HEK293T (cell line): ENCODE measurements around the gene PLS1.
A peak's percentile ranks its signal among the peaks of the same experiment; 100 is the strongest.
"Not testable (repeated sequence)": the region's sequence is repeated elsewhere in the genome, so short reads cannot be mapped to it uniquely, and the experiment has no call there.

Experiments used
- CTCF ChIA-PET: fragments of 350-600 bp; formaldehyde crosslinking; extraction: SDS; loops from one replicate; lab custom pipeline; 2021; ENCODE audit warnings: antibody characterized with exemption, inconsistent platforms; lab: Yijun Ruan, JAX
- POLR2A ChIA-PET: fragments of 350-600 bp; formaldehyde crosslinking; extraction: SDS; loops from one replicate; lab custom pipeline; 2020; ENCODE audit warnings: antibody characterized with exemption, inconsistent platforms; lab: Yijun Ruan, JAX
- DNase-seq: peaks from one replicate; pipeline ENCODE4 v3.0.0; 2012; ENCODE audit warnings: mixed read lengths; ENCODE audit errors: extremely low spot score
- ARNT ChIP-seq: fragments of 450-650 bp; IDR thresholded peaks from 2 replicates; pipeline ENCODE4 v1.6.1; 2017; ENCODE audit warnings: mild to moderate bottlenecking
- BHLHE40 ChIP-seq: fragments of 450-650 bp; IDR thresholded peaks from 2 replicates; pipeline ENCODE4 v1.6.1; 2016; ENCODE audit warnings: mild to moderate bottlenecking, moderate library complexity, borderline replicate concordance
- CTBP1 ChIP-seq: fragments of 450-650 bp; IDR thresholded peaks from 2 replicates; pipeline ENCODE4 v1.6.1; 2016; ENCODE audit warnings: borderline replicate concordance
- ELF4 ChIP-seq: fragments of 450-650 bp; IDR thresholded peaks from 2 replicates; pipeline ENCODE4 v1.6.1; 2017; ENCODE audit warnings: antibody characterized with exemption
- FOXA1 ChIP-seq: fragments of 450-650 bp; IDR thresholded peaks from 2 replicates; pipeline ENCODE4 v1.6.1; 2016; ENCODE audit warnings: mild to moderate bottlenecking
- FOXK2 ChIP-seq: fragments of 450-650 bp; IDR thresholded peaks from 2 replicates; pipeline ENCODE4 v1.6.1; 2016; ENCODE audit warnings: mild to moderate bottlenecking
- FOXM1 ChIP-seq: fragments of 450-650 bp; IDR thresholded peaks from 2 replicates; pipeline ENCODE4 v1.6.1; 2017; ENCODE audit warnings: mild to moderate bottlenecking, borderline replicate concordance
- HDGF ChIP-seq: fragments of 450-650 bp; IDR thresholded peaks from 2 replicates; pipeline ENCODE4 v1.6.1; 2017; ENCODE audit warnings: antibody characterized with exemption, borderline replicate concordance
- L3MBTL2 ChIP-seq: fragments of 450-650 bp; conservative IDR thresholded peaks from 2 replicates; pipeline ENCODE4 v1.6.1; 2016; ENCODE audit warnings: mild to moderate bottlenecking
- LEF1 ChIP-seq: fragments of 450-650 bp; IDR thresholded peaks from 2 replicates; pipeline ENCODE4 v1.6.1; 2017; ENCODE audit warnings: mild to moderate bottlenecking, borderline replicate concordance
- NFRKB ChIP-seq: fragments of 450-650 bp; IDR thresholded peaks from 2 replicates; pipeline ENCODE4 v1.6.1; 2016; ENCODE audit warnings: mild to moderate bottlenecking, moderate library complexity
- SP1 ChIP-seq: fragments of 450-650 bp; IDR thresholded peaks from 2 replicates; pipeline ENCODE4 v1.6.1; 2017
- SUZ12 ChIP-seq: fragments of 450-650 bp; IDR thresholded peaks from 2 replicates; pipeline ENCODE4 v1.6.1; 2016; ENCODE audit warnings: mild to moderate bottlenecking
- TARDBP ChIP-seq: fragments of 450-650 bp; IDR thresholded peaks from 2 replicates; pipeline ENCODE4 v1.6.1; 2016
- ZNF384 ChIP-seq: fragments of 450-650 bp; IDR thresholded peaks from 2 replicates; pipeline ENCODE4 v1.6.1; 2016
- TF ChIP-seq, protein P1 (sequence below): fragments of 450-650 bp; IDR thresholded peaks from 2 replicates; pipeline ENCODE4 v1.6.1; 2016

Gene PLS1

DNA sequence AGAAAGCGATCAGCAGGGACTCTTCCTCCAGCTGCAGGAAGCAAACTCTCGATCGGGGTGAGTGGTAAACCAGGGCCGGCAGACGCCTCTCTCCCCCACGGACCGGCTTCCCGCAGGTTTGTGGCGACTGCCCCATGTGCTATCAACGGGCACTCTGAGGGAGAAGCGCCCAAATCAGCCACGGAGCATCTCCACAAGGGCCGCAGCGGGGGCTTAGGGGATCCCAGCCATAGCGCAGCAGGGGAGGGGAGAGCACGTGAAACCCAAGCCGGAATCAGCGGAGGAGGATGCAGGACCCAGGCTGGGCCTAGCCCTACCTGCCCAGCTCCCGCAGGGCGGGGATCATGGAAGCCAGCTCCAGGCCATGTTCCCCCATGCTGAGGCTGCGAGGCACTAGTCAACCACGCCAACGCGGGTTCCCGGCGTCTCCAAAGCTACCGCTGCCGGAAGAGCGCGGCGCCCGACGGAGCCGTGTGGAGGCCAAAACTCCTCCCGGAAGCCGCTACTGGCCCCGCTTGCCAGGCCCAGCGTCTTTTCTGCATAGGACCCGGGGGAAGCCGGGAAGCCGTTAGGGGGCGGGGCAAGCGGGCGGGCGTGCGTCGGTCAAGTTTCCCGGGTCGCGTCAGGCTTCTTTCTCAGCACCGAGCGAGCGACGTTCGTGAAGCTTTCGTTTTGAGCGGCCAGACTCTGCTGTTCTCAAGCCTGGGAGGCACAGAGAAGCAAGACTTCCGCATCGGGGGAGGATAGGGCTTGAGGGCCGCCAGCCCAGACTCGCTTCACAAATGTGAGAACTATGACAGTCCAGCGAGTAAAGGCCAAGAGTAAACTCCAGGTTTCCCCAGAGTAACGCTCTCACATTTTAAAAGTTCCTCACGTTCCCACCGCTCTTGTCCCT is 17.6 kb upstream of the PLS1 start, which contains the start of gene ATR:
TSS of gene ATR (minus strand) at position 405 of the 895 bp plus-strand sequence. CDS start at position 376, 29 bp downstream.
- no peak for TF ChIP-seq SUZ12
- TF ChIP-seq NFRKB, result no peak
- peak; percentile 86 for TF ChIP-seq L3MBTL2
- peak; percentile 36; the same call in 1 of the 2 replicates for TF ChIP-seq ARNT
- peak; percentile 81 for TF ChIP-seq ELF4
- no peak for TF ChIP-seq BHLHE40
- TF ChIP-seq SP1, result no peak
- TF ChIP-seq FOXM1, result peak; percentile 98
- TF ChIP-seq, protein P1, sequence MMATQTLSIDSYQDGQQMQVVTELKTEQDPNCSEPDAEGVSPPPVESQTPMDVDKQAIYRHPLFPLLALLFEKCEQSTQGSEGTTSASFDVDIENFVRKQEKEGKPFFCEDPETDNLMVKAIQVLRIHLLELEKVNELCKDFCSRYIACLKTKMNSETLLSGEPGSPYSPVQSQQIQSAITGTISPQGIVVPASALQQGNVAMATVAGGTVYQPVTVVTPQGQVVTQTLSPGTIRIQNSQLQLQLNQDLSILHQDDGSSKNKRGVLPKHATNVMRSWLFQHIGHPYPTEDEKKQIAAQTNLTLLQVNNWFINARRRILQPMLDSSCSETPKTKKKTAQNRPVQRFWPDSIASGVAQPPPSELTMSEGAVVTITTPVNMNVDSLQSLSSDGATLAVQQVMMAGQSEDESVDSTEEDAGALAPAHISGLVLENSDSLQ, result peak; percentile 83
- no peak for TF ChIP-seq TARDBP
- TF ChIP-seq CTBP1, result no peak
- no peak for TF ChIP-seq ZNF384
- CTCF ChIA-PET, result no interaction called here
- POLR2A ChIA-PET, result interaction anchor here (0.6 to 2.1 kb wide), 12 partner anchors 8 to 421 kb away, joined by 3 to 12 read pairs (median 4); partner anchors contain the start of genes PLS1 and TRPC1
- peak; percentile 91 for DNase-seq

DNA sequence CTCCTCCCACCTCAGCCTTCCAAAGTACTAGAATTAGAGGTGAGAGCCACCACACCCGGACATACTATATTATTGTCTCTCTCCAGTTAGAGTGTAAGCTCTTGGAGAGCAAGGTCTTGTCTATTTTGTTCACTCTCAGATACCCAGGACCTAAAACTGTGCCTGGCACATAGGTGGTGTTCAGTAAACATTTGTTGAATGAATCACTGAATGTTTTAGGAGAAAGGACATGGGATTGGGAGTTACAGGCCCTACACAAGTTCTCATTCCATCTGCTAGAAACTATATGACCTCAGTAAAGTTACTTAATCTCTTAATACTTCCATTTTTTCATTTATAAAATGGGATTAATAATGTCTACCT is 16.2 kb upstream of the PLS1 start:
- ChIA-PET POLR2A (no interaction called here), CTCF (no interaction called here)
- no peak for TF ChIP-seq L3MBTL2
- no peak for TF ChIP-seq SUZ12
- no peak for TF ChIP-seq LEF1
- TF ChIP-seq ZNF384, result no peak
- no peak for TF ChIP-seq ARNT
- TF ChIP-seq SP1, result no peak
- TF ChIP-seq FOXK2, result no peak
- TF ChIP-seq FOXM1, result no peak
- TF ChIP-seq FOXA1, result no peak
- no peak for TF ChIP-seq TARDBP
- TF ChIP-seq, protein P1, result no peak
- no peak for TF ChIP-seq NFRKB
- no peak for TF ChIP-seq CTBP1
- no peak for DNase-seq

DNA sequence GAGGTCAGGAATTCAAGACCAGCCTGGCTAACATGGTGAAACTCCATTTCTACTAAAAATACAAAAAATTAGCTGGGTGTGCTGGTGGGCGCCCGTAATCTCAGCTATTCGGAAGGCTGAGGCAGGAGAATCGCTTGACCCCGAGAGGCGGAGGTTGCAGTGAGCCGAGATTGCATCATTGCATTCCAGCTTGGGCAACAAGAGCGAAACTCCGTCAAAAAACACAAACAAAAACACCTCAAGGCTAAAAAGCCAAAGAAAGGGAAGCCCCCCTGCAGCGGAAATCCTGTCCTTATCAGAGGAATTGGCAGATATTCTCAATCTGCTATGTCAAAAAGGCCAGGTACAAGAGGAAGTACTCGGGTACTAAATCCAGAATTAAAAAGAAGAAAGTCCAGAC is 15.1 kb upstream of the PLS1 start:
- POLR2A ChIA-PET, DNase-seq, CTCF ChIA-PET: not testable (repeated sequence)

DNA sequence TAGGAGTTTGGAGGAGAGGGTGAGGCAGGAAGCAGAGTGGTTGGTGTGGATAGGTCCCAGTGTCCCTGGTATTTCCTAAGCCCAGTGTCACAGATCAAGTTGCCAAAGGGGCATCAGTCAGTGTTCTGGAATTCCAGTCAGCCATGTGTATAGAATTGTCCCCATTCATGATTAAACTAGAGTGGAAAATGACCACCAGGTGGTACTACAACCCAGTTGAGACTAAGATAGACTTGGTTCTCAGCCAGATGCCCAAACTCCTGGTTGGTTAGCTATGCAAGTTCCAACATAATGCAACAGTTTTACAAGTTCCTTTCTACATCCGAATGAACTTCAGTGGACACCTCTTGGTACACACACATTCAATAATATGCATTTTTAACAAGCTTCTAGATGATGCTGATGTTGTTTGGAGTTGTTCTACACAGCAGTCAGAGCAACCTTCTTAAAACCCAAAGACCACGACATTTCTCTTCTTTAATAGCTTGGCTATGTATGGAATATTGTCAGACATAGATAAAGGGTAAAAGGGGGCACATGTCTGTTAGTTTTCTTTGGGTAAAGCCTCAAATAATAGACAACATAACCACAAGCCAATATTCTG is 9.3 kb upstream of the PLS1 start:
- ChIA-PET CTCF (interaction anchor here (0.6 to 1.4 kb wide), 4 partner anchors 81 to 242 kb away, joined by 3 to 7 read pairs (median 5); no protein-coding TSS in a partner anchor), POLR2A (interaction anchor here (0.7 to 1.7 kb wide), 3 partner anchors 8 to 137 kb away, joined by 3 to 7 read pairs (median 5); partner anchors contain the start of genes ATR, PLS1 and TRPC1)
- DNase-seq, result peak; percentile 64
- TF ChIP-seq ARNT, result no peak
- no peak for TF ChIP-seq FOXA1
- no peak for TF ChIP-seq FOXK2
- TF ChIP-seq ELF4, result no peak
- no peak for TF ChIP-seq SUZ12
- TF ChIP-seq NFRKB, result no peak
- TF ChIP-seq, protein P1, result no peak
- no peak for TF ChIP-seq LEF1
- TF ChIP-seq L3MBTL2, result no peak
- no peak for TF ChIP-seq TARDBP
- no peak for TF ChIP-seq SP1
- no peak for TF ChIP-seq CTBP1
- TF ChIP-seq ZNF384, result no peak
- TF ChIP-seq BHLHE40, result no peak

DNA sequence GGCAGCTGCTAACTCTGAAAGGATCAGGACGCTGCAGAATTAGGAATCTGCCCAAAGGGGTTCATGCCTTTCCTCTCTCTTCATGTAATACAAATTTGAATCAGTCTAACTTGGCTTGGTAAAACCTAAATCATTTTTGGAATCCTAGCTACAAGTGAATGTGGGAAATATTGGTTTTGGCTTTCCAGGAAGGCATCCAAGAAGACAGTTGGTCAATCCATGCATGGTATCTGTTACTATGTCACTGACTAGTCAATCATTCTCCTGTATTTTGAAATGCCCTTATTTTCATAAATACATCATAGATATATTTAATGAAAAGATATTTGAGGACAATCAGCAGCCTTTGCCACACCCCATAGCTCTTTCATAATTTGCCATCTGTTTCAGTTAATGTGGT is 7.5 kb upstream of the PLS1 start:
- no peak for DNase-seq
- ChIA-PET CTCF (no interaction called here), POLR2A (no interaction called here)
- TF ChIP-seq, protein P1, result no peak
- TF ChIP-seq FOXA1, result no peak
- no peak for TF ChIP-seq ZNF384
- TF ChIP-seq FOXM1, result no peak
- no peak for TF ChIP-seq CTBP1
- no peak for TF ChIP-seq ARNT
- no peak for TF ChIP-seq SP1
- TF ChIP-seq HDGF, result no peak
- no peak for TF ChIP-seq NFRKB
- TF ChIP-seq LEF1, result no peak
- no peak for TF ChIP-seq ELF4
- TF ChIP-seq SUZ12, result no peak
- no peak for TF ChIP-seq BHLHE40
- TF ChIP-seq TARDBP, result no peak
- TF ChIP-seq L3MBTL2, result no peak

DNA sequence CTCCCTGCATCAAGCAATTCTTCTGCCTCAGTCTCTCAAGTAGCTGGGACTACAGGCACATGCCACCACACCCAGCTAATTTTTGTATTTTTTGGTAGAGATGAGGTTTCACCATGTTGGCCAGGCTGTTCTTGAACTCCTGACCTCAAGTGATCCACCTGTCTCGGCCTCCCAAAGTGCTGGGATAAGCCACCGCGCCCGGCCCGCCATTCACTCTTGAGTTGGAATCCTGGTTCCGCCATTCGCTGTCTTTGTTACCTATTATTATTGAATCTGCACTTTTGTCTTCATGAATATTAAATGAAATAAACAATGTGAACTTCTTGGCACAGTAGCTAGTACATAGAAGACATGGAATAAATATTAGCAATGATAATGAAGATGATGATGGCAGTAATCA is 3.9 kb upstream of the PLS1 start:
- CTCF ChIA-PET, result interaction anchor here (0.7 kb wide), 1 partner anchor 64 kb away, joined by 3 read pairs; no protein-coding TSS in a partner anchor
- POLR2A ChIA-PET, DNase-seq: not testable (repeated sequence)
